HG02763 (cell line): Measurements from ENCODE around the gene GOLGA5.
"Not testable (repeated sequence)": the region's sequence is repeated elsewhere in the genome, so short reads cannot be mapped to it uniquely, and the experiment has no call there.

Source experiments
- ATAC-seq: cut with Tn5 transposase; IDR thresholded peaks from one replicate; pipeline ENCODE4 v1.9.1; 2021; ENCODE audit warnings: mild to moderate bottlenecking, moderate library complexity; ENCODE audit not compliant: unreplicated experiment

The GOLGA5 gene

DNA sequence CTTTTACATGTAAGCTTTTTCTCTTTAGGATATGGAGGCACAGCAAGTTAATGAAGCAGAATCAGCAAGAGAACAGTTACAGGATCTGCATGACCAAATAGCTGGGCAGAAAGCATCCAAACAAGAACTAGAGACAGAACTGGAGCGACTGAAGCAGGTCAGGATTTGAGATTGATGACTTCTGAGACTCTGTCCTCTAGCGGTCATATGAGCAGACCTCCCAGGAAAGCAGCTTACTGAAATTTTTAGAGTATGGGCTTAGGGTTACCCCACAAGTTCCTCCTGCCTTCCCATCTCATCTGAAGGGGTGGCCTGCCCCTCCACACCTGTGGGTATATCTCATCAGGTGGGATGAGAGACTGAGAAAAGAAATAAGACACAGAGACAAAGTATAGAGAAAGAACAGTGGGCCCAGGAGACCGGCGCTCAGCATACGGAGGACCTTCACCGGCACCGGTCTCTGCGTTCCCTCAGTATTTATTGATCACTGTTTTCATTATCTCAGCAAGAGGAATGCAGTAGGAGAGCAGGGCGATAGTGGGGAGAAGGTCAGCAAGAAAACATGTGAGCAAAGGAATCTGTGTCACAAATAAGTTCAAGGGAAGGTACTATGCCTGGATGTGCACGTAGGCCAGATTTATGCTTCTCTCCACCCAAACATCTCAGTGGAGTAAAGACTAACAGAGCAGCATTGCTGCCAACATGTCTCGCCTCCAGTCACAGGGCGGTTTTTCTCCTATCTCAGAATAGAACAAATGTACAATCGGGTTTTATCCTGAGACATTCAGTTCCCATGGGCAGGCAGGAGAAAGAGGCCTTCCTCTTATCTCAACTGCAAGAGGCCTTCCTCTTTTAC is 25.8 kb downstream of the GOLGA5 start:
- ATAC-seq = not testable (repeated sequence)

DNA sequence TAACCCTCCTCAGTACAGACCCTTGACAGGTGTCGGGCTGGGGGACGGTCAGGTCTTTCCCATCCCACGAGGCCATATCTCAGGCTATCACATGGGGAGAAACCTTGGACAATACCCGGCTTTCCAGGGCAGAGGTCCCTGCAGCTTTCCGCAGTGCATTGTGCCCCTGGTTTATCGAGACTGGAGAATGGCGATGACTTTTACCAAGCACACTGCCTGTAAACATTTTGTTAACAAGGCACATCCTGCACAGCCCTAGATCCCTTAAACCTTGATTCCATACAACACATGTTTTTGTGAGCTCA is 26.4 kb downstream of the GOLGA5 start:
- ATAC-seq = not testable (repeated sequence)

- ATAC-seq = no peak
Measured at GRCh38 chr14:92830902-92831301, 36.8 kb downstream of the GOLGA5 start.

DNA sequence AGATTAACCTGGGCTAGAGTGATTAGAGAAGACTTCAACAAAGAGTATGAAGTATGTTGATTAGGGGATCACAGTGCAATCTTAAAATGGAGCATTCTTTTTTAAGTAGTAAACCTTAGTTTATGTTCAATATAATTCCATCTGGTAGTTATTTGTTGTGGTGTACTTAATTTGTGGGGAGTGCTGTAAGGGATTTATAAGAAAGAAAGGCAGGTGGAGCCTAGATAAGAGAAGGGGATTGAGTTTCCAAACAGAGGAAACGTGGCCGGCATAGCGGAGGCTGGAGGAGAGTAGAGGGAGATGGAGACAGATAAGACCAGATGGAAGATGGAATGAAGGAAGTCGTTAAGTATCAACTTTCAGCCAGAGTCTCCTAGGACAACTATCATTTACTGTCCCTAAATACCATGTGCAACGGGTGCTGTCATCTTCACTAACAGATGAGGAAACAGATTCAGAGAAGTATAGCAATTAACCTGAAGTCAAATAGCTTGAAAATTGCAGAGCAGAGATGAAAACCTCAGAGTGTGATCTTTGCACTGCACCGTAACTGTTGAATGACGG is 38.1 kb downstream of the GOLGA5 start:
- ATAC-seq = no peak

- no peak for ATAC-seq
Measured at GRCh38 chr14:92841930-92842329, 47.8 kb downstream of the GOLGA5 start.

GRCh38 chr14:92844204-92844603 is 50.1 kb downstream of the GOLGA5 start:
- no peak for ATAC-seq

- peak; percentile 80 for ATAC-seq
Measured at GRCh38 chr14:92846162-92846897, 52.2 kb downstream of the GOLGA5 start.

DNA sequence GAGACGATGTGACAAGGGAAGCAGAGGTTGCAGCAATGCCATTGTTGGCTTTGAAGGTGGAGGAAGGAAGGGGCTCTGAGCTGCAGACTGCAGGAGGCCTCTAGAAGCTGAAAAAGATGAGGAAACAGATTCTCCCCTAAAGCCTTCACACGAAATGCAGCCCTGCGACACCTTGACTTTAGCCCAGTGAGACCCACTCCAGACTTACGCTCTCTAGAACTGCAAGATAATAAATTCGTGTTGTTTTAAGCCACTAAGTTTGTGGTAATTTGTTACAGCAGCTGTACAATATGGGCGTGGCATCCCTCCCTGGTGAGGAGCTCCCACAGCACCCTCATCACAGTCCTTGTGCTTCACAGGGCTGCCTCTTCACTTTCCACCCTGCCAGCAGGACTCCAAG is 53.2 kb downstream of the GOLGA5 start:
- ATAC-seq = no peak

DNA sequence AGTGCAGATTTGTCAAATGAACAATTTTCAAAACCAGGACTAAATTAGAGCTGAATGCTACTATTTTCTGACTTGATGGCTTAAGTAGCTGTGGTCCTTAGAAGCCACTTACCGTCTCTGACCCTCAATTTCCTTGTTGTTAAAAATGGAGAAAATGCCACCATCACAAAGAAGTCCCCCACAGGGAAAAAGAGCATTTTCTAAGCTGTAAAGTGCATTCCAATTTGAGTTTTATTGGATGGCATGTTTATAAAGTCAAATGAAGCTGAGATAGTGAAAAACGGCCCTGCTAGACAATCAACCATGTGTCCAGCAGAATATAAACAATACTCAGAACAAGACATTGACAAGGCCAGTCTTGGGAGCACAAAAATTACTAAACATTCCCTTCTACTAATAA is 53.6 kb downstream of the GOLGA5 start:
- ATAC-seq = no peak

DNA sequence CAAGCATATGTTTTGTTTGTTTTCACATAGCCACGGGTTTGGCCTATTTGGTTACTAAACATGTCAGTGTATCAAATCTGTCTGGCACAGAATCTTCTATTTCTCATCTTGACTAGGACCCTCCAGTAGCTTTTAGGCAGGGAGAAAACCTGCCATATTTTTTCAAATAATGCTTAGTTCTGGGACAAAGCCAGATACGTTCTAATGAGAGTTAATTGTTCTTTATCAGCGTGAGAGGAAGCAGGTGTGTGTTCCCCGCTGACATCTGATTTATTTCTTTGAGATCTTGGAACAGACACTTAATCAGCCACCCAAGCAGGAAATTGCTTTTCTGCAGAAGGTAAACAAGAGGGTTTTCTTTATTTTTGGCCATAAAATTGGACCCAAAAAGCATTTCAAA is 54.8 kb downstream of the GOLGA5 start:
- ATAC-seq = no peak

- ATAC-seq = no peak
Measured at GRCh38 chr14:92850492-92850891, 56.4 kb downstream of the GOLGA5 start.

DNA sequence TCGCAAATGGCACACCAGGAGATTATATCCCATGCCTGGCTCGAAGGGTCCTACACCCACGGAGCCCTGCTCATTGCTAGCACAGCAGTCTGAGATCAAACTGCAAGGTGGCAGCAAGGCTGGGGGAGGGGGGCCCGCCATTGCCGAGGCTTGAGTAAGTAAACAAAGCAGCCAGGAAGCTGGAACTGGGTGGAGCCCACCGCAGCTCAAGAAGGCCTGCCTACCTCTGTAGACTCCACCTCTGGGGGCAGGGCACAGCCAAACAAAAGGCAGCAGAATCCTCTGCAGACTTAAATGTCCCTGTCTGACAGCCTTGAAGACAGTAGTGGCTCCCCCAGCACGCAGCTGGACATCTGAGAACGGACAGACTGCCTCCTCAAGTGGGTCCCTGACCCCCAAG is 59.0 kb downstream of the GOLGA5 start:
- not testable (repeated sequence) for ATAC-seq

DNA sequence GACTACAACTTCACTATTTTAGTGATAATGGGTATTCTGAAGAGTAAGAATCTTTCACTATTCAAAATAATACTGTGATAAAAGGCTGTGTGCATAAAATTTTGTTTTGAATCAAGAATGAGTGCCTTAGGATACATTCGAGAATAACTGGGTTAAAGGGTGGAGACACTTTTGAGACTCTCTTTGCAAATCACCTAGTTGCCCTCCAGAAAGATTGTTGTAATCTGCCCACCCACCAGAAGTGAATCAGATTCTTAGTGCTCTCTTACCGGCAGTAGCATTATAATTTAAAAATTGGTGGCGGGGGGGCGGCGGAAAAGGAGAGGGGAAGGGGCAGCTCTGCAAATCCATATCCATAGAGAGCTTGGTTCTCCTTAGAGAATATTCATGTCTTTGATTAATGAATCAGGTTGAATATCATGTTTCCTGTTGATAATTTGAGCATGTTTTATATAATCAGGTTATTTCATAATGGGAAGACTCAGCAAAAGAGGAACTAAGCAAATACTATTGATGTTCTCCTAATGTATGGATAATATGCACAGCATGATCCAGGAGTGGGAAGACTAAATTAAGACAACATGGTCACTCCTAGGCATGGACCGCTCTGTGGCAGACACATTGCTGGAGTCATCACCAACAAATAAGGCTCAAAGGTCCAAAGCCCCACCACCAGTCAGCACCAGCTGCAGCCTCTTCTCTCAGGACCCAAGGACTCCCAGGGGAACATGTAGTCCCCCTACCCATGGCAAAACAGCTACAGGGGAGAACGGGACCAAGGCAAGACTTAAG is 66.1 kb downstream of the GOLGA5 start:
- no peak for ATAC-seq

- no peak for ATAC-seq
Measured at GRCh38 chr14:92861856-92862745, 68.0 kb downstream of the GOLGA5 start.

GRCh38 chr14:92863286-92864080 is 69.4 kb downstream of the GOLGA5 start:
- ATAC-seq = no peak

DNA sequence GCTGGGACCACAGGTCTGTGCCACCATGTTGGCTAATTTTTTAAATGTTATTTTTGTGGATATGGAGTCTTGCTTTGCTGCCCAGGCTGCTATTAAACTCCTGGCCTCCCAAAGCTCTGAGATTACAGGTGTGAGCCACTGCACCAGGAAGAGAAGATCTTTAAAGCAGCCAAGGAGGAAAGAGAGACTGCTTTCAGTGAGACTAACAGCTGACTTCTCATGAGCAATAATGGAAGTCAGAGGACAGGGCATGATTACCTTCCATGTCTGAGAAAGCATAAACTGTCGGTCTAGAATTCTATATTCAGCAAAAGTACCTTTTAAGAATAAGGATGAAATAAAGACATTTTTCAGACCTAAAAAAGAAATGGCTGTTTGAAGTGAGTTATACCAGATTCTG is 71.6 kb downstream of the GOLGA5 start:
- no peak for ATAC-seq

GRCh38 chr14:92866181-92866752 is 72.2 kb downstream of the GOLGA5 start:
- ATAC-seq = no peak

DNA sequence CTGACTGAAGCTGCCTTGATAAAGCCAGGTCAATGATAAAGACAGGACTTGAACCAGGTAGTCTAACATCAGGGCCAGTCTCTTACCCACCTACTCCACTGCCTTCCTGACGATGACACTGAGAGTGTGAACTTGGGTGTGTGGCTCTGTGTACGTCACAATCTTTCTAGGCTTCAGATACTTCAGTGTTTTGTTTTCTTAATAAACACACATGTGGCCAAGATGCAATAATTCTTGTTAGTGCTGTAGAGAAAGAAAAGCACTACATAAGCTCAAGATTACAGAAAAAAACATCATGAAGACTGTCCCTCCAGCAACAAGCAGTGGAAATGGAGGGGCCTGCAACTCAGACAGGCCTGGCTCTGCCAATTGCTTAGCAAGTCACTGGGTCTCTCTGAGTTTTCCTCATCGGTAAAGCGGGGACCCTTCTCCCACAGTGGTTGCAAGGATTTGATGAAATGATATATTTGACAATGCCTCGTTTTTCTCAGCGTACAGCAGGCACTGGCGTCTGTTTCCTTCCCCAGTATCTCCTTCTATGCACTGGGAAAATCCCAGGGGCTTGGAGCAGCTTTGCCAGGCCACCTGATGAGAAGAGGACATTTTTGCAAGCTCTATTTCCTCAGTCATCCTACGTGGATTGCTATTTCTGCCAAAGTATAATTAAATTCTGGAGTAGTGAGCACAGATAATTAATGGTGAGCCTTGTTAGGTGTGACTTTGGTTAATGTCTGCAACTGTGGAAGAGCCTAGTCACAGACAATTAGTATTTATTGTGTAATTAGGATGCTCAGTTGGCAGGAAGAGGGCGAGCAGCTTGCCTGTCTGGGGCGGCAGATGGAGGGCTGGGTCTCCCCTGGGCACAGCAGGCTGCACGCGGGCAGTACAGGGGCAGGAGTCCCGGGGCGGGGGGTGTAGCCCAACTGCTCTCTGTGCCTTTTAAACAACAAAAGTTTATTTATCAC is 73.1 kb downstream of the GOLGA5 start:
- no peak for ATAC-seq
